K562 (cell line): ENCODE measurements around the gene KIF5A. TPM values are rescaled to one million over a fixed set of nuclear protein-coding genes. Genes with fewer than 3 reads are reported as not detected.

ENCODE experiments used
- CBX3 ChIP-seq, 2 experiments: IDR thresholded peaks; 1 replicate in 1 of 2; 2 replicates in 1 of 2; pipeline ENCODE4 v1.6.1; 2012; ENCODE audit warnings: inconsistent platforms in 2 of 2, low read length in 2 of 2, borderline replicate concordance in 1 of 2, control low read depth in 1 of 2
- CGGBP1 ChIP-seq: fragments of 250-450 bp; sonication (Bioruptor Pico); IDR thresholded peaks from 2 replicates; pipeline ENCODE4 v1.9.0; 2021; ENCODE audit warnings: mild to moderate bottlenecking
- CREB1 ChIP-seq, 2 experiments: sonication (generic) in 1 of 2; formaldehyde crosslinking in 1 of 2; IDR thresholded peaks; 2 replicates each; pipeline versions ENCODE4 v1.6.1 to v1.8.0; 2012 to 2022; ENCODE audit warnings: inconsistent platforms in 1 of 2, mild to moderate bottlenecking in 1 of 2, missing genetic modification reagents in 1 of 2, moderate library complexity in 1 of 2
- GABPA ChIP-seq: fragments of 200-800 bp; sonication (Bioruptor generic); conservative IDR thresholded peaks from 2 replicates; pipeline ENCODE4 v1.6.1; 2016; ENCODE audit warnings: low read depth, missing genetic modification characterization, missing compliant biosample characterization
- KDM4B ChIP-seq, 2 experiments: fragments of 450-650 bp in 1 of 2; sonication (generic) in 1 of 2; IDR thresholded peaks; 2 replicates each; pipeline ENCODE4 v1.6.1; 2016 to 2017; ENCODE audit warnings: borderline replicate concordance in 2 of 2, antibody characterized with exemption in 1 of 2, low read depth in 1 of 2, mild to moderate bottlenecking in 1 of 2
- NKRF ChIP-seq: fragments of 450-650 bp; IDR thresholded peaks from 2 replicates; pipeline ENCODE4 v1.6.1; 2016; ENCODE audit warnings: borderline replicate concordance
- TSHZ1 ChIP-seq: fragments of 250-450 bp; sonication (Bioruptor Pico); IDR thresholded peaks from 2 replicates; pipeline ENCODE4 v1.4.0; 2020; ENCODE audit warnings: mild to moderate bottlenecking, moderate library complexity
- ZBTB26 ChIP-seq: fragments of 450-650 bp; formaldehyde crosslinking; IDR thresholded peaks from 2 replicates; pipeline ENCODE4 v1.4.0; 2022; ENCODE audit warnings: missing genetic modification characterization
- ZNF217 ChIP-seq: sonication (generic); formaldehyde crosslinking; IDR thresholded peaks from 2 replicates; pipeline ENCODE4 v1.8.0; 2022; ENCODE audit warnings: mild to moderate bottlenecking, missing genetic modification reagents
- polyA plus RNA-seq, 8 experiments: library from polyadenylated mRNA; depleted of rRNA in 4 of 8; stranded (reverse) in 5 of 8; unstranded in 3 of 8; fragments of >200 nt; fragmentation: Nextera tagmentation in 2 of 8; fragmentation: Illumina TruSeq in 1 of 8; extraction: Ambion mirVana in 2 of 8; extraction: Trizol in 1 of 8; gene quantifications; 2 replicates each; pipeline versions ENCODE4 v1.2.1 to v1.2.3, GENCODE V29; 2011 to 2014; ENCODE audit warnings: inconsistent platforms in 1 of 8, missing spikeins in 1 of 8
- total RNA-seq, 7 experiments: library from RNA; depleted of rRNA in 6 of 7; stranded (reverse); fragments of >200 nt in 6 of 7; fragmentation: Illumina TruSeq in 2 of 7; extraction: Trizol in 2 of 7; gene quantifications; 2 replicates each; pipeline versions ENCODE4 v1.2.1 to v1.2.3, GENCODE V29; 2011 to 2021; ENCODE audit warnings: low replicate concordance in 1 of 7
- TF ChIP-seq, protein P1 (sequence below): fragments of 250-450 bp; sonication (Bioruptor Pico); IDR thresholded peaks from 2 replicates; pipeline ENCODE4 v1.5.0; 2021; ENCODE audit warnings: mild to moderate bottlenecking, borderline replicate concordance
- TF ChIP-seq, protein P2 (sequence below), 2 experiments: fragments of 450-650 bp in 1 of 2; IDR thresholded peaks; 2 replicates each; pipeline ENCODE4 v1.6.1; 2011 to 2017; ENCODE audit warnings: low read depth in 2 of 2, antibody characterized with exemption in 1 of 2, borderline replicate concordance in 1 of 2, low read length in 1 of 2, mild to moderate bottlenecking in 1 of 2, mixed read lengths in 1 of 2; ENCODE audit not compliant: control insufficient read depth in 1 of 2

KIF5A gene
- total and polyA plus RNA-seq, 9 of the 15 experiments (the other 6 are each of a cell fraction or from before 2014, with no cell fraction given) = 3.4 to 17.7 (median 8.0) TPM

GRCh38 chr12:57515934-57516541 is 33.8 kb upstream of the KIF5A start (continued):
- TF ChIP-seq, protein P1, sequence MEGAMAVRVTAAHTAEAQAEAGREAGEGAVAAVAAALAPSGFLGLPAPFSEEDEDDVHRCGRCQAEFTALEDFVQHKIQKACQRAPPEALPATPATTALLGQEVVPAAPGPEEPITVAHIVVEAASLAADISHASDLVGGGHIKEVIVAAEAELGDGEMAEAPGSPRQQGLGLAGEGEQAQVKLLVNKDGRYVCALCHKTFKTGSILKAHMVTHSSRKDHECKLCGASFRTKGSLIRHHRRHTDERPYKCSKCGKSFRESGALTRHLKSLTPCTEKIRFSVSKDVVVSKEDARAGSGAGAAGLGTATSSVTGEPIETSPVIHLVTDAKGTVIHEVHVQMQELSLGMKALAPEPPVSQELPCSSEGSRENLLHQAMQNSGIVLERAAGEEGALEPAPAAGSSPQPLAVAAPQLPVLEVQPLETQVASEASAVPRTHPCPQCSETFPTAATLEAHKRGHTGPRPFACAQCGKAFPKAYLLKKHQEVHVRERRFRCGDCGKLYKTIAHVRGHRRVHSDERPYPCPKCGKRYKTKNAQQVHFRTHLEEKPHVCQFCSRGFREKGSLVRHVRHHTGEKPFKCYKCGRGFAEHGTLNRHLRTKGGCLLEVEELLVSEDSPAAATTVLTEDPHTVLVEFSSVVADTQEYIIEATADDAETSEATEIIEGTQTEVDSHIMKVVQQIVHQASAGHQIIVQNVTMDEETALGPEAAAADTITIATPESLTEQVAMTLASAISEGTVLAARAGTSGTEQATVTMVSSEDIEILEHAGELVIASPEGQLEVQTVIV (CRISPR knock-in tag) = no peak
- TF ChIP-seq ZNF217 (CRISPR knock-in tag) = no peak
- TF ChIP-seq, protein P2, sequence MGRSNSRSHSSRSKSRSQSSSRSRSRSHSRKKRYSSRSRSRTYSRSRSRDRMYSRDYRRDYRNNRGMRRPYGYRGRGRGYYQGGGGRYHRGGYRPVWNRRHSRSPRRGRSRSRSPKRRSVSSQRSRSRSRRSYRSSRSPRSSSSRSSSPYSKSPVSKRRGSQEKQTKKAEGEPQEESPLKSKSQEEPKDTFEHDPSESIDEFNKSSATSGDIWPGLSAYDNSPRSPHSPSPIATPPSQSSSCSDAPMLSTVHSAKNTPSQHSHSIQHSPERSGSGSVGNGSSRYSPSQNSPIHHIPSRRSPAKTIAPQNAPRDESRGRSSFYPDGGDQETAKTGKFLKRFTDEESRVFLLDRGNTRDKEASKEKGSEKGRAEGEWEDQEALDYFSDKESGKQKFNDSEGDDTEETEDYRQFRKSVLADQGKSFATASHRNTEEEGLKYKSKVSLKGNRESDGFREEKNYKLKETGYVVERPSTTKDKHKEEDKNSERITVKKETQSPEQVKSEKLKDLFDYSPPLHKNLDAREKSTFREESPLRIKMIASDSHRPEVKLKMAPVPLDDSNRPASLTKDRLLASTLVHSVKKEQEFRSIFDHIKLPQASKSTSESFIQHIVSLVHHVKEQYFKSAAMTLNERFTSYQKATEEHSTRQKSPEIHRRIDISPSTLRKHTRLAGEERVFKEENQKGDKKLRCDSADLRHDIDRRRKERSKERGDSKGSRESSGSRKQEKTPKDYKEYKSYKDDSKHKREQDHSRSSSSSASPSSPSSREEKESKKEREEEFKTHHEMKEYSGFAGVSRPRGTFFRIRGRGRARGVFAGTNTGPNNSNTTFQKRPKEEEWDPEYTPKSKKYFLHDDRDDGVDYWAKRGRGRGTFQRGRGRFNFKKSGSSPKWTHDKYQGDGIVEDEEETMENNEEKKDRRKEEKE (IDR thresholded peaks at IDR 0.05; ENCODE audit: borderline replicate concordance in 1 of 2, control insufficient read depth in 1 of 2, low read depth in 2 of 2, low read length in 1 of 2) = peak in 1 of 2 experiments; percentile 33; a peak in 1 of 4 replicates
- peak; percentile 91 for TF ChIP-seq ZBTB26
- TF ChIP-seq KDM4B (IDR thresholded peaks at IDR 0.05; ENCODE audit: borderline replicate concordance in 2 of 2, low read depth in 1 of 2) = no peak
- peak; percentile 36; the same call in 1 of the 2 replicates for TF ChIP-seq CREB1 (IDR thresholded peaks at IDR 0.05)
- 0 out of 2 replicates have a peak, but pooled peaks have one; percentile 15 for TF ChIP-seq CREB1 (CRISPR knock-in tag; IDR thresholded peaks at IDR 0.05)
- no peak for TF ChIP-seq NKRF
- no peak for TF ChIP-seq CGGBP1 (CRISPR knock-in tag)
- TF ChIP-seq GABPA = no peak
- TF ChIP-seq TSHZ1 (CRISPR knock-in tag) = peak; percentile 37; the same call in 1 of the 2 replicates
- TF ChIP-seq CBX3 (IDR thresholded peaks at IDR 0.05; ENCODE audit: borderline replicate concordance in 1 of 2, low read length in 2 of 2) = peak in 1 of 2 experiments; percentile 27; a peak in 1 of 3 replicates
